Fibroblast of villous mesenchyme (primary cell): ENCODE data around the gene SLX4IP. TPM values are rescaled to one million over a fixed set of nuclear protein-coding genes. Genes with fewer than 3 reads are reported as not detected.
A peak's percentile ranks its signal among the peaks of the same experiment; 100 is the strongest.

Source experiments
- DNase-seq: peaks from one replicate; pipeline ENCODE4 v3.0.0-alpha.2; 2010; ENCODE audit warnings: low read depth
- H3K4me3 ChIP-seq: 2 replicates; pipeline ENCODE4 v1.5.1; 2011; ENCODE audit warnings: low read depth, mild to moderate bottlenecking, low read length
- CTCF ChIP-seq: IDR thresholded peaks from 2 replicates; pipeline ENCODE4 v1.5.1; 2012; ENCODE audit warnings: low read depth, mild to moderate bottlenecking, low read length; ENCODE audit not compliant: insufficient read depth
- total RNA-seq: library from RNA; depleted of rRNA; stranded (reverse); fragments of >200 nt; gene quantifications from 2 replicates; pipeline ENCODE4 v1.2.3, GENCODE V29; 2012

The SLX4IP gene
- total RNA-seq, 1 donor: 5.6 TPM

- DNase-seq: no peak
- no peak for TF ChIP-seq CTCF
- H3K4me3 ChIP-seq: no peak overlapping the region
Observed at GRCh38 chr20:10522328-10522727, 87.2 kb downstream of the SLX4IP start.

- DNase-seq: no peak
- no peak overlapping the region for H3K4me3 ChIP-seq
- TF ChIP-seq CTCF: no peak
Observed at GRCh38 chr20:10523443-10523842, 88.3 kb downstream of the SLX4IP start.

GRCh38 chr20:10524034-10524476 is 89.0 kb downstream of the SLX4IP start:
- no peak for TF ChIP-seq CTCF
- H3K4me3 ChIP-seq: no peak overlapping the region
- DNase-seq: peak; percentile 58

GRCh38 chr20:10524643-10525042 is 89.5 kb downstream of the SLX4IP start:
- no peak for TF ChIP-seq CTCF
- no peak overlapping the region for H3K4me3 ChIP-seq
- no peak for DNase-seq

- no peak for TF ChIP-seq CTCF
- no peak overlapping the region for H3K4me3 ChIP-seq
- no peak for DNase-seq
Observed at GRCh38 chr20:10527781-10528180, 92.7 kb downstream of the SLX4IP start.

GRCh38 chr20:10530883-10531282 is 95.8 kb downstream of the SLX4IP start:
- no peak overlapping the region for H3K4me3 ChIP-seq
- no peak for DNase-seq
- TF ChIP-seq CTCF: no peak

GRCh38 chr20:10531848-10532247 is 96.7 kb downstream of the SLX4IP start:
- no peak overlapping the region for H3K4me3 ChIP-seq
- no peak for TF ChIP-seq CTCF
- peak; percentile 45 for DNase-seq
